HG03103 (cell line): ENCODE results near the gene SOX1.

Experiments used
- ATAC-seq: cut with Tn5 transposase; IDR thresholded peaks from one replicate; pipeline ENCODE4 v1.9.1; 2021; ENCODE audit warnings: low read depth; ENCODE audit not compliant: unreplicated experiment

Gene SOX1

GRCh38 chr13:112105244-112105681 is 38.3 kb downstream of the SOX1 start:
- ATAC-seq = no peak

DNA sequence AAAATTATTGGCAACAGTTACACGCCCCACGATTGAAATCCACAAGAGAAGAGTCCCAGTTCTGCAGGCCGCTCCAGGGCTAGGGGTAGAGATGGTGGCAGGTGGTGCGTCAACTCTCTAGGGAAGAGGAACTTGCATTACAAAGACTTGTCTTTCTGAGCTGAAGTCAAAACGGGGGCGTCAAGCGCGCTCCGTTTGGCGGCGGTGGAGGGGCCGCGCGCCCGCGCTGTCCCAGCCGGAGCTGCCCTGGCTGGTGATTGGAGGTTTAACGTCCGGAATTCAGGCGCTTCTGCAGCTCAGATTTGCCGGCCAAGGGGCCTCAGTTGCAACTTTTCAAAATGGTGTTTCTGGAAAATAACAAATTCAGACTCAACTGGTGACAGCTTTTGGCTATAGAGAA is 38.9 kb downstream of the SOX1 start:
- ATAC-seq = no peak

DNA sequence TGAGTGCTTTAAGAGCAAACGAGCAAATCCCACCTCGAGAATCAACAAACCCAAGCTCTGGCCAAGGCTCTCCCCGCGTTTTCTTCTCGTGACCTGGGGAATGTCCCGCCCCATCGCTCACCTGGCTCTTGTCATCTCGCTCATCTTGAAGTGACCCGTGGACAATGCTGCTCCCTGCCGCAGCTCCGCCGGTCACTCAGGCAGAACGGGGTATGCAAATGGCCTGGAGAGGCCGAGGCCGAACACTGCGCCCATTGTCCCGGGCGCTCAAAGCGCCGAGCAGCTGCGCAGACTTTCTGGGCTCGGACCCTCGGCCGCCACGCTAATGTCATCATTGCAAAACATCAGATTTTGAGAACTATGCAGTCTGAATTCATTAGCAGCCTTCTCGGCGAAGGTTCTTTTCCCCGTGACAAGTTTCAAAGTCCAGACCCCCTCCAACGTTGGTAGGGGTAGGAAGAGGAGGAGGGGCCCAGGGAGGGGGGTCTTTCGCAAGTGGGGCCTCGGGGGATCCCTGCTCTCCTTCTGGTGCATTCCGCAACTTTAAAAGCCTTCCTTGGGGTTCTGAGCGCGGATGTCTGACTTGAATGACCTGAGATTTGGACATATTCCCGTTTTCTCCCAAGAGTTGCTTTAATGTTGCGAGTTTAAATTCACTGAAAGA is 39.7 kb downstream of the SOX1 start:
- ATAC-seq = no peak

- no peak for ATAC-seq
Observed at GRCh38 chr13:112107289-112107688, 40.3 kb downstream of the SOX1 start.

DNA sequence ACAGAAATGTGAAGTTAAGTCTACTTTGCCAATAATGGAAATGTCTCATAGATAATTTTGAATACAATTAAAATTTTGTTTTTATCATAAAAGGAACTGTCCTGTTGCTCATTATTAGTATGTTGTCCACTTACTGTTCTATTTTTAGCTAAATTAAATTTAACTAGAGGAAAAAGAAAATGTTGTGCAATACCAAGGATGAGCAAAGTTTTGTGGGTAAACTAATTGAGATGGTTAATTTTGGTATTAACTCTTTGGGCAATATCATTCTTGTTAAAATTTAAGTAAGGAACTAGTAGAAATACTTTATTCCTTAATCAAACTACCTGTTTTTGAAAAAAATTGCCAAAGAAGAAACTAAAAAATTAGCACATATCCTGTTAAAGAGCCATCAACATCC is 43.5 kb downstream of the SOX1 start:
- no peak for ATAC-seq

DNA sequence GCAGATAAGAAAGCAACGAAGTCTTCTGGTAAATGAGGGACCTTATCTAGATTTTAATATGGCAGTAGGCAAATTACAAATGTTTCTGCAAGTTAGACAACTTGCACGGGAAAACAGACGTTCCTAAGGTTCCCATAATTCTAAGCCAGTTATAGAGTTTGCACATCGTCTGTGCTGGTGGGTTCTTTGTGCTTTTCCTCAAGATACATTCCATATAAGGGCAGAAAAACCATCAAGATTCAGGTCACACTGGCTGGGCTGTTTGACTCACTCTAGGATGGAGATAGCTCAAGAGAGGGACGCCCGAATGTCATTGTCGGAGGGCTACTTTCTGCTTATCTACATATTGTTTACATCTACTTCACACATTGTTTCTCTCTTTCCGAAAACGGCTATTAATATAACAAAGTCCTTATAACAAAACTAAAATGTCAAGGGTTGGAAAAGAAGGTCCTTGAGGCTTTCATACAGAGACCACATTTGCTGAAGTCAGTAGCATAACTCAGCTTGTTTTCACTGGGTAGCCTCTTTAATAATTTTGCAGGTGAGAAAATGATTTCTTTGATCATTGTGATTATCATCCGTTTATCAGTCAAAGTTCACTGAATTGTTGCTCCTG is 44.4 kb downstream of the SOX1 start:
- ATAC-seq = no peak

GRCh38 chr13:112112534-112113276 is 45.8 kb downstream of the SOX1 start:
- no peak for ATAC-seq

- no peak for ATAC-seq
Observed at GRCh38 chr13:112113348-112113747, 46.4 kb downstream of the SOX1 start.

GRCh38 chr13:112113851-112114250 is 46.9 kb downstream of the SOX1 start:
- ATAC-seq = no peak

- no peak for ATAC-seq
Observed at GRCh38 chr13:112114391-112114790, 47.4 kb downstream of the SOX1 start.

DNA sequence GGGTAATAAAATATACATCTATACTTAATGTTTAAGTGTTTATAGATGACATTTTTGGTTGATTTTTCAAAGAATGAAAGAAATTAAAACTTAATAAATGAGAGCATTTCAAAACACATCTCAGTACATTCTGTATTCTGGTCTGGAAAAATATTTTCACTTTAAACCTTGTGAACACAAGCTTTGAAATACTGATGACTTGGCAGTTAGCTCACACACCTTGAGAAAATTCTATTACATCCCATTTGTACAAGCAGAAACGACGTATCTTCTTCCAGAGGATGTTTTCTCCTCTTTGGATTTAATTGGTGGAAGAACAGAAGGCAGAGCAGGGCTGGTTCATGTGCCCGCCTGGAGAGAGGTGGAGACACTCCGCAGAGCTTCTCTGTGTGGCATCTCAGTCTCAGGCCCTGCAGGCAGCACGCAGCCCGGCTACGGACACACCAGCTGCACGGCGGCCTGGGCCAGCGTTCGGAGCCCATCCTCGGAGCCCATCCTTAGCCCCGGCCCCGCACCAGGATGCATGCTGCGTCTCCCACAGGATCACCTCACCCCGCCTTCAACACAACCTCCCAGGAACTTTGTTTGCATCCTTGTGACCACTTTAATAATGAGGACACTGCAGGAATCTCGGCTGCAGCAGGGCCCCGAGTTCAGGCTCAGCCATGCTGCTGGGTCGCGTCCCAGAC is 48.6 kb downstream of the SOX1 start:
- no peak for ATAC-seq

DNA sequence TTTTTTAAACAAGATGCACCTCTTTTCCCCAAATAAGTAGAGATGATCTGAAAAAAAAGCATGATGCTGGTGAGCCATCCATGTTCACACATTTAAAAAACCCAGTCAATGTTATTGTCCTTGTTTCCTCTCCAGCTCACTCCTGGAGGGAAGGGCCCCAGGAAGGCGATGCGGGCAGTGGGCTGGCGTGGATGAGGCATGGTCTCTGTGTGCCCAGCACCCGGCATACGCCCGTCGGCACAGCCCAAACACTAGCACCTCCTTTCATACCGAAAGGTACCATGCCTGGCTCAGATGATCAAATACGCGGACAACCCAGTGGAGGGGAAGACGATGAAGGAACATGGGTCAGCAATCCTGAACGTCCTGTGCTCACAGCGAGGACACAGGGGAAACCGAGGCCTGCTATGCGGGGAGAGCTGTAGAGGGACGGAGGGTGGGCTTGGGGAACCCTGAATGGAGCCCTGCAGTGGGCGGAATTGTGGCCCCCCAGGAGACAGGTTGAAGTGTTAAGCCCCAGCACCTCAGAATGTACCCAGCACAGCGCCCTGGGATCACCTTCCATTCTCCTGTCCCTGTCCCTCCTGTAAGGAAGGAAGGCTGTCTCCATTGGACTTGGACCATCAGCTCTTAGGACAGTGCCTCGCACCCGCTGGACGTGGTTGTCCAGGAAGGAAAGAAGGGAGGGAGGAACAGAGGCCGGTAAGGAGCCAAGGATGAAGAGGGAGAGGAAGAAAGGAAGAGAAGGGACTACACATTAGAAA is 49.4 kb downstream of the SOX1 start:
- no peak for ATAC-seq

DNA sequence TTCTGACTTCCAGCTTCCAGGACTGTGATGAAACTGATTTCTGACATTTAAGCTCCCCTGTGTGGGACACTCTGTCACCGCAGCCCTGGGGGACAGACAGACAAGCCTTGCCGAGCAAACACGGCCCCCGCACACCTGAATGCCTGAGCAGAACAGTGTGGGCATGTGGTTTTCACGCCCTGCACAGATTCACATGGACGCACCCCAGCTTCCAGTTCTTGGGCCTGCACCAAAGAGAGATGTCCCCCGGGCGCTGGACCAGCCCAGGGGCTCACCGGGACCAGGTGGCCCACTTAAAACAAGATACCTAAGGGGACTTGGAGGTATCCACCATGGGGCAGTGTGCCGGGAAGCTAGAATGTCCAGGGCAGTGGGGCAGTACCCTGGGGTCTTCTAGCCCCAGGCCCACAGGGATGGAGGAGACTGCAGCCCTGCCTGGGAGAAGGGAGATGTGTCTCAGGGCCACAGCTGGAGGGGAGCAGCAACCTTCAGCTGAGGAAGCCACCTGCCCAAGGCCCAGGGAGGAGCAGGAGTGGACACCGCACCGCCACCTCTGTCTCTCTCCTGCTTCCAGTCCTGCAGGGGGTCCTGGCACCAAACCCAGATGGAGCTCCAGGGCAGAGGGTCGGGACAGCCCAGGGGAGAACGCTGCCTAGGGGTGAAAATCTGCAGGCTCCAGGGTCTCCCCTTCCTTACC is 50.5 kb downstream of the SOX1 start:
- no peak for ATAC-seq

GRCh38 chr13:112117955-112118302 is 51.0 kb downstream of the SOX1 start:
- ATAC-seq = no peak

DNA sequence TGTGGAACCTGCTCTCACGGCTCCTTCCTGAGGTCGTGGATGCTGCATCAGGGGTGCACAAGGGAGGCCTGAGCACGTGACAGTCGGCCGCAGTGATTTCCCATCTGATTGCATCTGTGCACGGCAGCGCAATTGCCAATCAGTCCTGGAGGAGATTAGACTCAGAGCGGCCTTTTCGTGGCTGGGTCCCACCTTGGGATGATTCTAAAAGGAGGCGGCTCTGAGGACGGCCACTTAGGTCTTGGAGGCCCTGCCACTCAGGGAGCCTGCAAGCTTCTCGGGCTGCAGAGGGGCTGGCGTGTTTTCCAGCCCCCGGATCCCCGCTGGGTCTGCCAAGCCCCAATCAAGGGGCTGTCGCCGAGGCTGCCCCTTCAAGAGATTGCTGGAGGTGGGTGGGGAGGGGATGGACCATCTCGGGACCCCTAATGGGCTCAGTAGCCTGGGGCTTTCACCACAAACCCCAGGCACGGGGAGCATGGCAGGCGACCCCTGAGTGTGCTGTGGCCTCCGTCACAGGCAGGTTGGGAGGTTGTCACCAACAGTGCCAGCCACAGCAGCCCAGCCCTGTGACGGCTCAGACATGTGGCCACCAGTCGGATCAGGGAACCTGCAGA is 51.6 kb downstream of the SOX1 start:
- ATAC-seq = no peak

GRCh38 chr13:112119192-112120030 is 52.5 kb downstream of the SOX1 start:
- no peak for ATAC-seq

- ATAC-seq = no peak
Observed at GRCh38 chr13:112120031-112120373, 53.1 kb downstream of the SOX1 start.
